NCI-H524 treated with DMSO at 0.1 percent for 48 hours (cell line): ENCODE measurements around the gene LTBP1.
"Not testable (repeated sequence)": the region's sequence is repeated elsewhere in the genome, so short reads cannot be mapped to it uniquely, and the experiment has no call there.

Experiments
- DNase-seq: peaks from one replicate; lab custom pipeline; 2025; lab: John Stamatoyannopoulos, UW

Gene LTBP1

GRCh38 chr2:33388996-33389395 lies 442.2 kb downstream of the LTBP1 start:
- DNase-seq: no peak

- DNase-seq: not testable (repeated sequence)
Measured at GRCh38 chr2:33389695-33390094, 442.9 kb downstream of the LTBP1 start.

GRCh38 chr2:33391529-33392255 lies 444.9 kb downstream of the LTBP1 start:
- no peak for DNase-seq

- DNase-seq: no peak
Measured at GRCh38 chr2:33392366-33392765, 445.6 kb downstream of the LTBP1 start.

GRCh38 chr2:33395034-33395433 lies 448.3 kb downstream of the LTBP1 start:
- DNase-seq: no peak

GRCh38 chr2:33395655-33396249 lies 449.0 kb downstream of the LTBP1 start:
- peak; percentile 1 for DNase-seq

GRCh38 chr2:33404321-33404720 lies 457.6 kb downstream of the LTBP1 start:
- no peak for DNase-seq

- DNase-seq: no peak
Measured at GRCh38 chr2:33406622-33407021, 459.9 kb downstream of the LTBP1 start.

GRCh38 chr2:33408109-33408508 lies 461.4 kb downstream of the LTBP1 start:
- DNase-seq: no peak

GRCh38 chr2:33409417-33409955 lies 462.7 kb downstream of the LTBP1 start:
- DNase-seq: no peak

GRCh38 chr2:33411765-33412164 lies 465.0 kb downstream of the LTBP1 start:
- no peak for DNase-seq

GRCh38 chr2:33412920-33413319 lies 466.2 kb downstream of the LTBP1 start:
- DNase-seq: peak; percentile 3

GRCh38 chr2:33419581-33420200 lies 472.9 kb downstream of the LTBP1 start:
- DNase-seq: no peak

GRCh38 chr2:33420726-33421125 lies 474.0 kb downstream of the LTBP1 start:
- no peak for DNase-seq

- no peak for DNase-seq
Measured at GRCh38 chr2:33421820-33422219, 475.1 kb downstream of the LTBP1 start.

- no peak for DNase-seq
Measured at GRCh38 chr2:33425161-33425560, 478.4 kb downstream of the LTBP1 start.

- DNase-seq: no peak
Measured at GRCh38 chr2:33425586-33426031, 478.9 kb downstream of the LTBP1 start.

GRCh38 chr2:33426666-33427231 lies 480.0 kb downstream of the LTBP1 start:
- peak; percentile 51 for DNase-seq

GRCh38 chr2:33430077-33430476 lies 483.3 kb downstream of the LTBP1 start:
- DNase-seq: no peak

GRCh38 chr2:33430856-33431255 lies 484.1 kb downstream of the LTBP1 start:
- DNase-seq: no peak

- DNase-seq: no peak
Measured at GRCh38 chr2:33432871-33433270, 486.1 kb downstream of the LTBP1 start.
